DND-41 (cell line): ENCODE data around the gene MB21D2.
"Not testable (repeated sequence)": the region's sequence is repeated elsewhere in the genome, so short reads cannot be mapped to it uniquely, and the experiment has no call there.

Experiments
- ATAC-seq: fragments of 200-7000 bp; cut with Tn5 transposase; 3 replicates; pipeline ENCODE4 v1.9.1; 2021; ENCODE audit warnings: low read depth; ENCODE audit not compliant: insufficient read depth
- DNase-seq: peaks from one replicate; pipeline ENCODE4 v3.0.0-alpha.2; 2020
- H2AFZ ChIP-seq: 2 replicates; pipeline ENCODE4 v1.6.0; 2012; ENCODE audit warnings: low read depth, low read length
- H3K27ac ChIP-seq: 2 replicates; pipeline ENCODE4 v1.5.1; 2012; ENCODE audit warnings: low read length, inconsistent platforms
- H3K27me3 ChIP-seq: fragments of 200-600 bp; sonication (generic); 2 replicates; pipeline ENCODE4 v1.6.0; 2012; ENCODE audit warnings: low read length, mild to moderate bottlenecking, inconsistent platforms; ENCODE audit not compliant: insufficient read depth, poor library complexity
- H3K36me3 ChIP-seq: 2 replicates; pipeline ENCODE4 v1.5.1; 2012; ENCODE audit warnings: low read length, inconsistent platforms; ENCODE audit not compliant: insufficient read depth
- H3K4me1 ChIP-seq: 2 replicates; pipeline ENCODE4 v1.5.1; 2012; ENCODE audit warnings: mild to moderate bottlenecking, low read length; ENCODE audit not compliant: insufficient read depth
- H3K4me2 ChIP-seq: 2 replicates; pipeline ENCODE4 v1.6.0; 2012; ENCODE audit warnings: mild to moderate bottlenecking, moderate library complexity, low read length, inconsistent platforms; ENCODE audit not compliant: insufficient read depth
- H3K4me3 ChIP-seq, 2 experiments: fragments of 200-600 bp in 1 of 2; shearing (Covaris generic) in 1 of 2; 2 replicates each; pipeline ENCODE4 v1.5.1; 2012 to 2016; ENCODE audit warnings: inconsistent platforms in 2 of 2, low read length in 2 of 2, mild to moderate bottlenecking in 2 of 2, low read depth in 1 of 2, moderate library complexity in 1 of 2
- H3K79me2 ChIP-seq: 2 replicates; pipeline ENCODE4 v1.6.0; 2012; ENCODE audit warnings: low read length, inconsistent platforms; ENCODE audit not compliant: insufficient read depth
- H3K9ac ChIP-seq: 2 replicates; pipeline ENCODE4 v1.6.0; 2012; ENCODE audit warnings: low read depth, mild to moderate bottlenecking, inconsistent platforms, low read length, moderate library complexity
- H3K9me3 ChIP-seq: 2 replicates; pipeline ENCODE4 v1.5.1; 2012; ENCODE audit warnings: low read length, moderate library complexity, mild to moderate bottlenecking, inconsistent platforms; ENCODE audit not compliant: insufficient read depth, severe bottlenecking
- H4K20me1 ChIP-seq: 2 replicates; pipeline ENCODE4 v1.6.0; 2012; ENCODE audit warnings: low read length; ENCODE audit not compliant: insufficient read depth
- EZH2 ChIP-seq: IDR thresholded peaks from 3 replicates; pipeline ENCODE4 v1.6.1; 2012; ENCODE audit warnings: borderline replicate concordance, low read depth, mild to moderate bottlenecking, moderate library complexity, low read length, inconsistent platforms; ENCODE audit not compliant: severe bottlenecking
- TF ChIP-seq, protein P1 (sequence below): IDR thresholded peaks from 2 replicates; pipeline ENCODE4 v1.5.1; 2012; ENCODE audit warnings: borderline replicate concordance, low read length, moderate library complexity, mild to moderate bottlenecking; ENCODE audit not compliant: poor library complexity, severe bottlenecking; ENCODE audit errors: extremely low read depth

MB21D2 gene

DNA sequence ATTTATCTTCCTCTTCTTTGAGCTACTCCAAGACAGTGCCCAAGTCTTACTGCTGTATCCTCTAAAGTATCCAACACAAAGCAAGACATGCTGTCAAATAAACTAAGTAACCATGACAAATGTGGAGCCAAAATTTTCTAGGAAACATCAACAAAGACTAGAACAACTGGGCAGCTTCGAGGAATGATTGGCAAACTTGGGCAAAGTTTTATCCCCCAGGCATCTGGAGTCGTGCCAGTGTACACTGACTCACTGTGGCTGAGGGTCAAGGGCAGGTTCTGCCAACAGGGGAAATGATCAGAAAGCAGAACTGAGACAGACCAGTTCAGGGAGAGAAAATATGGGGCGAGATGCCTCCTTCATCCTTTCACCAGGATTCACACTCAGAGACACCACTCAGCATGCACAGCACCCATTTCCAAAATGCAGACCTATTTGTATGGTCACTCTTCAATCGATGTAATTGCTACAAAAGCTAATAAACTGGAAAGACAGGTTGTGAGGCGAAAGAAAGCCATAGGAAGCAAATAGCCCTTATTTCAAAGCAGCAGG, 65.8 kb downstream of the MB21D2 start:
- no peak overlapping the region for H3K9ac ChIP-seq
- H3K27me3 ChIP-seq: no peaks in the 10 kb centered on the region
- no peaks in the 10 kb centered on the region for H3K36me3 ChIP-seq
- TF ChIP-seq EZH2: no peak
- TF ChIP-seq, protein P1, sequence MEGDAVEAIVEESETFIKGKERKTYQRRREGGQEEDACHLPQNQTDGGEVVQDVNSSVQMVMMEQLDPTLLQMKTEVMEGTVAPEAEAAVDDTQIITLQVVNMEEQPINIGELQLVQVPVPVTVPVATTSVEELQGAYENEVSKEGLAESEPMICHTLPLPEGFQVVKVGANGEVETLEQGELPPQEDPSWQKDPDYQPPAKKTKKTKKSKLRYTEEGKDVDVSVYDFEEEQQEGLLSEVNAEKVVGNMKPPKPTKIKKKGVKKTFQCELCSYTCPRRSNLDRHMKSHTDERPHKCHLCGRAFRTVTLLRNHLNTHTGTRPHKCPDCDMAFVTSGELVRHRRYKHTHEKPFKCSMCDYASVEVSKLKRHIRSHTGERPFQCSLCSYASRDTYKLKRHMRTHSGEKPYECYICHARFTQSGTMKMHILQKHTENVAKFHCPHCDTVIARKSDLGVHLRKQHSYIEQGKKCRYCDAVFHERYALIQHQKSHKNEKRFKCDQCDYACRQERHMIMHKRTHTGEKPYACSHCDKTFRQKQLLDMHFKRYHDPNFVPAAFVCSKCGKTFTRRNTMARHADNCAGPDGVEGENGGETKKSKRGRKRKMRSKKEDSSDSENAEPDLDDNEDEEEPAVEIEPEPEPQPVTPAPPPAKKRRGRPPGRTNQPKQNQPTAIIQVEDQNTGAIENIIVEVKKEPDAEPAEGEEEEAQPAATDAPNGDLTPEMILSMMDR: no peak
- DNase-seq: no peak
- H3K27ac ChIP-seq: no peak overlapping the region
- no peak for ATAC-seq
- no peaks in the 10 kb centered on the region for H4K20me1 ChIP-seq
- no peak overlapping the region for H2AFZ ChIP-seq
- no peaks in the 10 kb centered on the region for H3K9me3 ChIP-seq
- H3K4me3 ChIP-seq: no peak overlapping the region
- H3K79me2 ChIP-seq: no peaks in the 10 kb centered on the region
- no peaks in the 10 kb centered on the region for H3K4me1 ChIP-seq
- no peak overlapping the region for H3K4me2 ChIP-seq

DNA sequence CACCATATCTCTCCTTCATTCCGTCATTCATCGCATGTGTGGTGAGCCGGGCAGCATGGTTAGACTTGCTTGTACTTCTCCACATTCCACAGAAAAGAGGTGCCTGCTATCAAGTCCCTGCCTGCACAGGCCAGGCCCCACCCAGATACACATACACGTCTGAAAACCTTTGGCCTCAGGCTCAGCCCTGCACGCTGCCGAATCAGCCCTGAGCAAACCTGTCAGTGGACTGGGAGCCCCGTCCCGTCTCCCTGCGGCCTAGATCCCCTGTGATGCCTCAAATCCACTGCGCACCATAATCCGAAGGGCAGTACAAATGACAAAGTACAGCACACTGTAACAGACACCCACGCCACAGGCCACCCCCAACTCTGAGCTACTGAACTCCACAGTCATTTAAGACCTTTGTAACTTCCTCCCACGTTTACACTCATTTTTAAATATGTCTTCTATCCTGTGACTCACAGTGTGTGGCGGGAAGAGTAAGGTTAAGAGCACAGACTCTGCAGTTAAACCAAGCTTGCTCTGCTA, 67.1 kb downstream of the MB21D2 start:
- no peak overlapping the region for H3K4me2 ChIP-seq
- H4K20me1 ChIP-seq: no peaks in the 10 kb centered on the region
- no peaks in the 10 kb centered on the region for H3K27me3 ChIP-seq
- H3K79me2 ChIP-seq: no peaks in the 10 kb centered on the region
- DNase-seq (no peak), ATAC-seq (no peak)
- H3K4me3 ChIP-seq: no peak overlapping the region
- no peak overlapping the region for H2AFZ ChIP-seq
- no peak overlapping the region for H3K9ac ChIP-seq
- no peaks in the 10 kb centered on the region for H3K9me3 ChIP-seq
- no peak overlapping the region for H3K27ac ChIP-seq
- TF ChIP-seq EZH2: no peak
- TF ChIP-seq, protein P1: no peak
- no peaks in the 10 kb centered on the region for H3K4me1 ChIP-seq
- H3K36me3 ChIP-seq: no peaks in the 10 kb centered on the region

DNA sequence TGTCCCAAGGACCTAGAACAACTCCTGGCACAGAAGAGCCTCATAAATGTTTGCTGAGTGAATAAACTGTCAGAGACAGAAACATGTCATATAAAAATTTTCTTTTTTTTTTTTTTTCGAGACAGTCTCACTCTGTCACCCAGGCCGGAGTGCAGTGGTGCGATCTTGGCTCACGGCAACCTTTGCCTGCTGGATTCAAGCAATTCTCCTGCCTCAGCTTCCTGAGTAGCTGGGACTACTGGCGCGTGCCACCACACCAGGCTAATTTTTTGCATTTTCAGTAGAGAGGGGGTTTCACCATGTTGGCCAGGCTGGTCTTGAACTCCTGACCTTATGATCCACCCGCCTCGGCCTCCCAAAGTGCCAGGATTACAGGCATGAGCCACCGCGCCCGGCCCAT, 67.8 kb downstream of the MB21D2 start:
- H3K4me1 ChIP-seq, H3K79me2 ChIP-seq, H4K20me1 ChIP-seq, H3K4me3 ChIP-seq, H3K36me3 ChIP-seq, ATAC-seq, DNase-seq, H3K27me3 ChIP-seq, H3K9me3 ChIP-seq, H3K4me2 ChIP-seq, H2AFZ ChIP-seq, H3K27ac ChIP-seq, H3K9ac ChIP-seq: not testable (repeated sequence)

DNA sequence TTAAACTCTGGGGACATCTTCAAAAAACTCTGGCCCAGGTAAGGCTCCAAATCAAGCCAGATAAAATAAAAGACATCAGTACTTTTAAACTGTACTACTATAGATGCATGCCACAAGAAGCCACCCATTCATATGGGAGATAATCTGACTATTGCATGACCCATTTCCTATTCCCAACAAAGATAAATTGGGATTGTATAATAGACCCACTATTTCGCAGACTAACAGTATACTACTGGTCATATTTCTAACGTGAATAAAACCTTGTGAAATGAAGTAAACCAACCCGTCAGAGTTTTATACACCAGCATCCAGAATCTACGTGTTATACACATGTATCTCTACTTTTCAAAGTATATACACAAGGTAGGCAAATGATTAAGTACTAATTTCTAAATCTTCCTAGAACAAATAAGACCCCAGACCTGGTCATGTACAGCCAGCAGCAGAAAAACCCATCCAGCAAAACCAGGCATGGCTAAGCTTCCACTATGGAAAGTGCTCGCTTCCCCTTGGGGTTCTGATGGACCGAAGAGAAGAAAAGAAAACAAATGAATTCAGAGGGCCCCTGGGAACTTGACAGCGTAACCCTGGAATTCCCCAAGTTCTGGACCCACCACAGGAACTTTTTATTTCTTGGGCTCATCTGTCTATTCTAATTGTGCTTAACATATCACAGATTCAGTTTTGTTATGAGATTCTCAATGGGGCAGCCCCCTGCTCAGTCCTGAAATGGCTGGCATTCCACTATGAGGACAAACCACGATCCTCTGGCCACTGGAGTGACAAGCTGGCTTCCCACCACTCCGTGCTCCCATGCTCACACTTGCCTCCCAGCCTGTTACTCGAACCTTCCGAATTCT, 69.1 kb downstream of the MB21D2 start:
- Histone ChIP-seq H3K9ac (no peak overlapping the region), H3K9me3 (no peaks in the 10 kb centered on the region), H2AFZ (no peak overlapping the region), H3K4me1 (no peaks in the 10 kb centered on the region), H3K4me3 (no peak overlapping the region), H3K36me3 (no peaks in the 10 kb centered on the region), H4K20me1 (no peaks in the 10 kb centered on the region), H3K27ac (no peak overlapping the region), H3K4me2 (no peak overlapping the region), H3K79me2 (no peaks in the 10 kb centered on the region), H3K27me3 (no peaks in the 10 kb centered on the region)
- DNase-seq: no peak
- no peak for ATAC-seq
- TF ChIP-seq, protein P1: no peak
- TF ChIP-seq EZH2: no peak
